Measurements from ENCODE around the gene MYEOV. TPM values are rescaled to one million over a fixed set of nuclear protein-coding genes. Genes with fewer than 3 reads are reported as not detected.

The MYEOV gene
- polyA plus RNA-seq, 1 experiment, result 4.5 TPM

GRCh38 chr11:69291459-69292110 is 2.4 kb upstream of the MYEOV start:
- H3K4me3 ChIP-seq (ENCODE audit: low read depth, low read length), result no peak overlapping the region
- H3K27me3 ChIP-seq (ENCODE audit: control insufficient read depth, insufficient read depth, low read length), result no peaks in the 10 kb centered on the region
- ChIA-PET CTCF (interaction anchor here (0.7 to 3.9 kb wide), 6 partner anchors 10 to 678 kb away, joined by 3 to 53 read pairs (median 4); no protein-coding TSS in a partner anchor), POLR2A (no interaction called here)
- TF ChIP-seq CTCF (IDR thresholded peaks at IDR 0.05; ENCODE audit: insufficient read depth, low read depth, low read length), result no peak
- no peaks in the 10 kb centered on the region for H3K36me3 ChIP-seq (ENCODE audit: control insufficient read depth, insufficient read depth, low read length)
- DNase-seq (ENCODE audit: low read depth), result no peak

GRCh38 chr11:69292221-69292648 is 1.7 kb upstream of the MYEOV start:
- TF ChIP-seq CTCF (IDR thresholded peaks at IDR 0.05; ENCODE audit: insufficient read depth, low read depth, low read length), result peak; percentile 89
- ChIA-PET POLR2A (no interaction called here), CTCF (interaction anchor here (0.6 to 3.9 kb wide), 24 partner anchors 8 to 677 kb away, joined by 3 to 53 read pairs (median 3); no protein-coding TSS in a partner anchor)
- Histone ChIP-seq H3K36me3 (ENCODE audit: control insufficient read depth, insufficient read depth, low read length) (no peaks in the 10 kb centered on the region), H3K4me3 (ENCODE audit: low read depth, low read length) (no peak overlapping the region), H3K27me3 (ENCODE audit: control insufficient read depth, insufficient read depth, low read length) (no peaks in the 10 kb centered on the region)
- DNase-seq (ENCODE audit: low read depth), result no peak

- H3K27me3 ChIP-seq (ENCODE audit: control insufficient read depth, insufficient read depth, low read length), result no peaks in the 10 kb centered on the region
- ChIA-PET CTCF (interaction anchor here (0.6 to 3.9 kb wide), 25 partner anchors 9 to 369 kb away, joined by 3 to 53 read pairs (median 3); no protein-coding TSS in a partner anchor), POLR2A (no interaction called here)
- no peak overlapping the region for H3K4me3 ChIP-seq (ENCODE audit: low read depth, low read length)
- no peak for DNase-seq (ENCODE audit: low read depth)
- TF ChIP-seq CTCF (IDR thresholded peaks at IDR 0.05; ENCODE audit: insufficient read depth, low read depth, low read length), result no peak
- H3K36me3 ChIP-seq (ENCODE audit: control insufficient read depth, insufficient read depth, low read length), result no peaks in the 10 kb centered on the region
Measured at GRCh38 chr11:69293087-69293486, 868 bp upstream of the MYEOV start.

GRCh38 chr11:69294571-69295078 is 670 bp downstream of the MYEOV start:
- no peaks in the 10 kb centered on the region for H3K27me3 ChIP-seq (ENCODE audit: control insufficient read depth, insufficient read depth, low read length)
- DNase-seq (ENCODE audit: low read depth), result no peak
- no peaks in the 10 kb centered on the region for H3K36me3 ChIP-seq (ENCODE audit: control insufficient read depth, insufficient read depth, low read length)
- POLR2A ChIA-PET, result no interaction called here
- CTCF ChIA-PET, result interaction anchor here (0.7 to 3.9 kb wide), 4 partner anchors 11 to 349 kb away, joined by 3 to 53 read pairs (median 13); no protein-coding TSS in a partner anchor
- no peak for TF ChIP-seq CTCF (IDR thresholded peaks at IDR 0.05; ENCODE audit: insufficient read depth, low read depth, low read length)
- H3K4me3 ChIP-seq (ENCODE audit: low read depth, low read length), result no peak overlapping the region

- POLR2A ChIA-PET, result no interaction called here
- CTCF ChIA-PET, result interaction anchor here (2.0 to 3.9 kb wide), 4 partner anchors 14 to 349 kb away, joined by 8 to 17 read pairs (median 12); no protein-coding TSS in a partner anchor
- no peaks in the 10 kb centered on the region for H3K36me3 ChIP-seq (ENCODE audit: control insufficient read depth, insufficient read depth, low read length)
- no peaks in the 10 kb centered on the region for H3K27me3 ChIP-seq (ENCODE audit: control insufficient read depth, insufficient read depth, low read length)
- no peak for TF ChIP-seq CTCF (IDR thresholded peaks at IDR 0.05; ENCODE audit: insufficient read depth, low read depth, low read length)
- no peak overlapping the region for H3K4me3 ChIP-seq (ENCODE audit: low read depth, low read length)
- DNase-seq (ENCODE audit: low read depth), result no peak
Measured at GRCh38 chr11:69295079-69295994, 1.4 kb downstream of the MYEOV start.

All from BJ (cell line).